K562 (cell line): Measurements from ENCODE around the gene TNFRSF13B. TPM values are rescaled to one million over a fixed set of nuclear protein-coding genes. Genes with fewer than 3 reads are reported as not detected.

Source experiments
- CBFA2T3 ChIP-seq: fragments of 450-650 bp; IDR thresholded peaks from 2 replicates; pipeline ENCODE4 v1.6.1; 2017
- CBX3 ChIP-seq, 2 experiments: IDR thresholded peaks; 1 replicate in 1 of 2; 2 replicates in 1 of 2; pipeline ENCODE4 v1.6.1; 2012; ENCODE audit warnings: inconsistent platforms in 2 of 2, low read length in 2 of 2, borderline replicate concordance in 1 of 2, control low read depth in 1 of 2
- CREB3 ChIP-seq: fragments of 450-650 bp; conservative IDR thresholded peaks from 2 replicates; pipeline ENCODE4 v1.6.1; 2016; ENCODE audit warnings: missing genetic modification characterization, low read depth, mild to moderate bottlenecking, missing compliant biosample characterization, moderate library complexity
- DNMT1 ChIP-seq: fragments of 450-650 bp; IDR thresholded peaks from 2 replicates; pipeline ENCODE4 v1.6.1; 2016; ENCODE audit warnings: antibody characterized with exemption, mild to moderate bottlenecking
- KDM1A ChIP-seq, 2 experiments: fragments of 450-650 bp; IDR thresholded peaks; 2 replicates each; pipeline ENCODE4 v1.6.1; 2016; ENCODE audit warnings: mild to moderate bottlenecking in 2 of 2
- KLF6 ChIP-seq: fragments of 250-450 bp; sonication (Bioruptor Pico); IDR thresholded peaks from 2 replicates; pipeline ENCODE4 v1.4.0; 2020; ENCODE audit warnings: mild to moderate bottlenecking, moderate library complexity, borderline replicate concordance
- MXI1 ChIP-seq: IDR thresholded peaks from 2 replicates; pipeline ENCODE4 v1.6.1; 2011; ENCODE audit warnings: low read depth, mild to moderate bottlenecking, improper control_type of control experiment, low read length
- NCOA2 ChIP-seq, 2 experiments: fragments of 450-650 bp; IDR thresholded peaks; 2 replicates each; pipeline ENCODE4 v1.6.1; 2018; ENCODE audit warnings: mild to moderate bottlenecking in 2 of 2, moderate library complexity in 1 of 2; ENCODE audit not compliant: partially characterized antibody in 2 of 2
- NFYB ChIP-seq: IDR thresholded peaks from 2 replicates; pipeline ENCODE4 v1.6.1; 2011; ENCODE audit warnings: mild to moderate bottlenecking, moderate library complexity; ENCODE audit not compliant: insufficient read length; ENCODE audit errors: extremely low read depth
- NR4A1 ChIP-seq, 2 experiments: fragments of 250-450 bp in 1 of 2; fragments of 450-650 bp in 1 of 2; sonication (Bioruptor Pico) in 1 of 2; IDR thresholded peaks; 2 replicates each; pipeline versions ENCODE4 v1.4.0 to v1.6.1; 2016 to 2020; ENCODE audit warnings: mild to moderate bottlenecking in 2 of 2, missing compliant biosample characterization in 1 of 2, missing genetic modification characterization in 1 of 2, moderate library complexity in 1 of 2
- PHTF2 ChIP-seq: fragments of 250-450 bp; sonication (Bioruptor Pico); IDR thresholded peaks from 2 replicates; pipeline ENCODE4 v1.5.0; 2021; ENCODE audit warnings: mild to moderate bottlenecking
- PTRF ChIP-seq: fragments of 450-650 bp; IDR thresholded peaks from 2 replicates; pipeline ENCODE4 v1.6.1; 2016; ENCODE audit warnings: mild to moderate bottlenecking, missing genetic modification characterization, missing compliant biosample characterization
- SAFB2 ChIP-seq: fragments of 200-400 bp; formaldehyde crosslinking; IDR thresholded peaks from 2 replicates; pipeline ENCODE4 v1.6.1; 2018; ENCODE audit warnings: borderline replicate concordance, low read length, low read depth, moderate library complexity; ENCODE audit not compliant: severe bottlenecking
- SETDB1 ChIP-seq: IDR thresholded peaks from one replicate; pipeline ENCODE4 v1.6.1; 2012; ENCODE audit warnings: low read length, control low read depth, inconsistent platforms
- SMARCE1 ChIP-seq: fragments of 450-650 bp; IDR thresholded peaks from 2 replicates; pipeline ENCODE4 v1.7.1; 2016; ENCODE audit warnings: mild to moderate bottlenecking
- SREBF1 ChIP-seq: fragments of 150-350 bp; IDR thresholded peaks from 2 replicates; pipeline ENCODE4 v1.6.1; 2014; ENCODE audit warnings: antibody characterized with exemption, low read depth, low read length, borderline replicate concordance
- TAF1 ChIP-seq: IDR thresholded peaks from 2 replicates; pipeline ENCODE4 v1.6.1; 2011; ENCODE audit warnings: mild to moderate bottlenecking, low read length, moderate library complexity; ENCODE audit not compliant: insufficient read depth, control insufficient read depth, severe bottlenecking; ENCODE audit errors: extremely low read depth
- U2AF1 ChIP-seq: fragments of 200-400 bp; formaldehyde crosslinking; optimal IDR thresholded peaks from 2 replicates; pipeline ENCODE3; 2017; ENCODE audit warnings: mild to moderate bottlenecking, low read depth, low read length, moderate library complexity
- ZFPM2 ChIP-seq: fragments of 250-450 bp; sonication (Bioruptor Pico); IDR thresholded peaks from 2 replicates; pipeline ENCODE4 v1.5.1; 2022; ENCODE audit warnings: mild to moderate bottlenecking
- ZKSCAN3 ChIP-seq: fragments of 250-450 bp; sonication (Bioruptor Pico); IDR thresholded peaks from 2 replicates; pipeline ENCODE4 v1.4.0; 2020
- ZMIZ1 ChIP-seq, 2 experiments: fragments of 150-350 bp in 1 of 2; IDR thresholded peaks; 2 replicates each; pipeline ENCODE4 v1.6.1; 2012 to 2016; ENCODE audit warnings: low read depth in 2 of 2, low read length in 2 of 2, mild to moderate bottlenecking in 1 of 2, moderate library complexity in 1 of 2
- ZNF165 ChIP-seq: fragments of 250-450 bp; sonication (Bioruptor Pico); IDR thresholded peaks from 2 replicates; pipeline ENCODE4 v1.4.0; 2020; ENCODE audit warnings: borderline replicate concordance
- ZNF445 ChIP-seq: fragments of 250-450 bp; sonication (Bioruptor Pico); IDR thresholded peaks from 2 replicates; pipeline ENCODE4 v1.4.0; 2020; ENCODE audit warnings: low read depth, mild to moderate bottlenecking, moderate library complexity
- ZNF644 ChIP-seq: fragments of 200-800 bp; sonication (Bioruptor generic); IDR thresholded peaks from 2 replicates; pipeline ENCODE4 v1.6.1; 2016; ENCODE audit warnings: low read depth, missing genetic modification characterization, missing compliant biosample characterization
- ZNF766 ChIP-seq: fragments of 200-800 bp; sonication (Bioruptor generic); conservative IDR thresholded peaks from 2 replicates; pipeline ENCODE4 v1.6.1; 2016; ENCODE audit warnings: missing genetic modification characterization, missing compliant biosample characterization
- ZNF778 ChIP-seq: fragments of 450-650 bp; formaldehyde crosslinking; IDR thresholded peaks from 2 replicates; pipeline ENCODE4 v1.4.0; 2020; ENCODE audit warnings: mild to moderate bottlenecking, moderate library complexity
- polyA plus RNA-seq, 8 experiments: library from polyadenylated mRNA; depleted of rRNA in 4 of 8; stranded (reverse) in 5 of 8; unstranded in 3 of 8; fragments of >200 nt; fragmentation: Nextera tagmentation in 2 of 8; fragmentation: Illumina TruSeq in 1 of 8; extraction: Ambion mirVana in 2 of 8; extraction: Trizol in 1 of 8; gene quantifications; 2 replicates each; pipeline versions ENCODE4 v1.2.1 to v1.2.3, GENCODE V29; 2011 to 2014; ENCODE audit warnings: inconsistent platforms in 1 of 8, missing spikeins in 1 of 8
- total RNA-seq, 7 experiments: library from RNA; depleted of rRNA in 6 of 7; stranded (reverse); fragments of >200 nt in 6 of 7; fragmentation: Illumina TruSeq in 2 of 7; extraction: Trizol in 2 of 7; gene quantifications; 2 replicates each; pipeline versions ENCODE4 v1.2.1 to v1.2.3, GENCODE V29; 2011 to 2021; ENCODE audit warnings: low replicate concordance in 1 of 7

Gene TNFRSF13B
- total and polyA plus RNA-seq, 9 of the 15 experiments (the other 6 are each of a cell fraction or from before 2014, with no cell fraction given): not detected

- TF ChIP-seq KLF6 (CRISPR knock-in tag) (peak; percentile 74; the same call in 1 of the 2 replicates), MXI1 (no peak), ZNF644 (tag) (peak; percentile 55; the same call in 1 of the 2 replicates), CBFA2T3 (no peak), ZNF165 (CRISPR knock-in tag) (no peak), PTRF (tag) (peak; percentile 49; the same call in 1 of the 2 replicates), ZKSCAN3 (CRISPR knock-in tag) (no peak), ZNF766 (peak; percentile 66), CREB3 (tag) (peak; percentile 75; the same call in 1 of the 2 replicates), PHTF2 (CRISPR knock-in tag) (no peak), SAFB2 (no peak), NR4A1 (CRISPR knock-in tag; IDR thresholded peaks at IDR 0.05) (no peak), NR4A1 (tag; IDR thresholded peaks at IDR 0.05) (peak; percentile 87), NCOA2 (IDR thresholded peaks at IDR 0.05; ENCODE audit: partially characterized antibody in 2 of 2) (no peak), ZNF445 (CRISPR knock-in tag) (no peak), ZFPM2 (no peak), U2AF1 (no peak), SETDB1 (no peak), SMARCE1 (no peak), ZNF778 (no peak), KDM1A (IDR thresholded peaks at IDR 0.05) (no peak), DNMT1 (no peak), CBX3 (IDR thresholded peaks at IDR 0.05; ENCODE audit: borderline replicate concordance in 1 of 2, low read length in 2 of 2) (no peak), ZMIZ1 (IDR thresholded peaks at IDR 0.05; ENCODE audit: low read depth in 2 of 2, low read length in 2 of 2) (no peak), TAF1 (no peak), SREBF1 (no peak), NFYB (no peak)
Measured at GRCh38 chr17:16922386-16923096, 49.4 kb downstream of the TNFRSF13B start (continued).
